ENCODE results near the gene ADAMTSL1.

DNA sequence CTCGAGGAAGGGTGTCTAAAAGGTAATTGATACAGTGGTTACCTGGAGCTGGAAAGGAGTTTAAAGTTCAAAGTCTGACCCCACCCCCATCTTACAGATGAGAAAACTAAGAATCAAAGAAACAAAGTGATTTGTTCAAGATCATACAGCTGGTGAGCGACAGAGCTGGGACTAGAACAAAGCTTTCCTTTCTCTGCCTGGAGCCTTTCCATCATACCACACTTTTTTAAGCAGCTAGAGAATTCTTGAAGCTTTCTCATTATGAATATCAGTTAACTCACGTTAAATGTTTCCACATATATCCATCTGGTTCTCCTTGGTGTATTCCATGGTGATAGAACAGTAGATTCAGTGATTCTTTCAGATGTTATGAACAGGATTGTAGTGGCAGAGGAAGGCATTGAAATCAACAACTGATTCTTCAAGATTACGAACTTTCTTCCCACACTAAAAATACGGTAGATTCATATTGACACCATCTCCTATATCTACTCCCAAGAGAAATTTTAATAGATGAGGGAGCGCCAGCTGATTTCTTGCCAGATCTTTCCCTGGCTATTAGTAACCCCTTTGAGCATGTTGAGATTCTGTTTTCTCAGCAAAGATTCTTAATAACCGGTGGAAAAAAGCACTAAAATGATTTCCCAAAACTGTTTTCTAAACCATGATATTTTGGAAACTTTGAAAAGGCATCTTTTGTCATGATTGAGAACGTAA lies 233.7 kb downstream of the ADAMTSL1 start:
- TF ChIP-seq, protein P1, sequence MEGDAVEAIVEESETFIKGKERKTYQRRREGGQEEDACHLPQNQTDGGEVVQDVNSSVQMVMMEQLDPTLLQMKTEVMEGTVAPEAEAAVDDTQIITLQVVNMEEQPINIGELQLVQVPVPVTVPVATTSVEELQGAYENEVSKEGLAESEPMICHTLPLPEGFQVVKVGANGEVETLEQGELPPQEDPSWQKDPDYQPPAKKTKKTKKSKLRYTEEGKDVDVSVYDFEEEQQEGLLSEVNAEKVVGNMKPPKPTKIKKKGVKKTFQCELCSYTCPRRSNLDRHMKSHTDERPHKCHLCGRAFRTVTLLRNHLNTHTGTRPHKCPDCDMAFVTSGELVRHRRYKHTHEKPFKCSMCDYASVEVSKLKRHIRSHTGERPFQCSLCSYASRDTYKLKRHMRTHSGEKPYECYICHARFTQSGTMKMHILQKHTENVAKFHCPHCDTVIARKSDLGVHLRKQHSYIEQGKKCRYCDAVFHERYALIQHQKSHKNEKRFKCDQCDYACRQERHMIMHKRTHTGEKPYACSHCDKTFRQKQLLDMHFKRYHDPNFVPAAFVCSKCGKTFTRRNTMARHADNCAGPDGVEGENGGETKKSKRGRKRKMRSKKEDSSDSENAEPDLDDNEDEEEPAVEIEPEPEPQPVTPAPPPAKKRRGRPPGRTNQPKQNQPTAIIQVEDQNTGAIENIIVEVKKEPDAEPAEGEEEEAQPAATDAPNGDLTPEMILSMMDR (IDR thresholded peaks at IDR 0.05; ENCODE audit: control extremely low read depth in 1 of 3, insufficient read depth in 1 of 3, low read depth in 1 of 3, low read length in 3 of 3) = no peak
- TF ChIP-seq POLR2A (IDR thresholded peaks at IDR 0.05; ENCODE audit: control extremely low read depth in 1 of 2, low read depth in 2 of 2, low read length in 2 of 2) (no peak), NRF1 (IDR thresholded peaks at IDR 0.05; ENCODE audit: low read depth, low read length) (no peak), SRF (IDR thresholded peaks at IDR 0.05; ENCODE audit: low read depth, low read length) (no peak), TAF1 (IDR thresholded peaks at IDR 0.05; ENCODE audit: low read depth, low read length) (no peak)

Measured in H1 (cell line).